Tibial nerve (tissue), 3 donors: ENCODE measurements around the gene NFATC1.

Source experiments
- POLR2A ChIP-seq, 2 donors: fragments of 450-650 bp; IDR thresholded peaks; one replicate each; pipeline ENCODE4 v1.6.1; 2017; ENCODE audit warnings: antibody characterized with exemption in 2 of 2, mild to moderate bottlenecking in 2 of 2, moderate library complexity in 2 of 2
- TF ChIP-seq, protein P1 (sequence below), 5 experiments: fragments of 200-600 bp in 3 of 5; fragments of 450-650 bp in 2 of 5; sonication (generic) in 3 of 5; IDR thresholded peaks; one replicate each; pipeline ENCODE4 v1.5.1; 2016 to 2019; ENCODE audit warnings: antibody characterized with exemption in 5 of 5, mild to moderate bottlenecking in 3 of 5, moderate library complexity in 2 of 5

DNA sequence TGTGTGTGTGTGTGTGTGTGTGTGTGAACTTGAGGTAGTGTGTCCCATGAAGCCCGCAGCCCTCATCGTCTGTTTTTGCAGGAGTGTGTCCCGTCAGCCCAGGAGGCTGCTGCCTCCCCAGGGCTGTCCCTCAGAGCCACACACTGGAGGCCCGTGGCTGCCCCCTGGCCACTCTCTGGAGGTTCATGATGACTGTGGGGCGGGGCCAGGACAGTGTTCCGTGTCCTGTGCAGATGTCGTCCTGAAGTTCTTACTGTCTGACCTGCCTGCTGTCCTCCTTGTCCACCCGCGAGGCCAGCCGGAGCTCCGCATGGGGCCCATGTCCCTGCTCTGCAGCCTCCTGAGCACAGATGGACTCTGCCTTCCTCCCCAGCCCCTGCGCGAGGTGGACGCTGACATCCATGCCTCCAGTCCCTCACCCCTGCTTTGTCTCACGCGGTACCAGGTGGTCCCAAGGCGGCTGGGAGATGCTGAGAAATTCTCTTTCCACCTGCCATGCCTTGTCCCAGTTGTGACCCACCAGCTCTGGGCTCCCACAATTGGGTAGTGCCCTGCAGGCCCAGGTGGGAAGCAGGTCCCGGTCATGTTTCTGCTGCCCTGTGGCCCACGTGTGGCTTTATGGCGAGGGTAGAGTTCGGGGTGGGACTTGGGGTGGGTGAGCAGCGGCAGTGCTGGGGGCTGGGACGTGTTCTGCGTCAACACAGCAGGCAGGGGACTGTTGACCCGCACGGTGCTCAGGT is 92.8 kb downstream of the NFATC1 start:
- TF ChIP-seq, protein P1, sequence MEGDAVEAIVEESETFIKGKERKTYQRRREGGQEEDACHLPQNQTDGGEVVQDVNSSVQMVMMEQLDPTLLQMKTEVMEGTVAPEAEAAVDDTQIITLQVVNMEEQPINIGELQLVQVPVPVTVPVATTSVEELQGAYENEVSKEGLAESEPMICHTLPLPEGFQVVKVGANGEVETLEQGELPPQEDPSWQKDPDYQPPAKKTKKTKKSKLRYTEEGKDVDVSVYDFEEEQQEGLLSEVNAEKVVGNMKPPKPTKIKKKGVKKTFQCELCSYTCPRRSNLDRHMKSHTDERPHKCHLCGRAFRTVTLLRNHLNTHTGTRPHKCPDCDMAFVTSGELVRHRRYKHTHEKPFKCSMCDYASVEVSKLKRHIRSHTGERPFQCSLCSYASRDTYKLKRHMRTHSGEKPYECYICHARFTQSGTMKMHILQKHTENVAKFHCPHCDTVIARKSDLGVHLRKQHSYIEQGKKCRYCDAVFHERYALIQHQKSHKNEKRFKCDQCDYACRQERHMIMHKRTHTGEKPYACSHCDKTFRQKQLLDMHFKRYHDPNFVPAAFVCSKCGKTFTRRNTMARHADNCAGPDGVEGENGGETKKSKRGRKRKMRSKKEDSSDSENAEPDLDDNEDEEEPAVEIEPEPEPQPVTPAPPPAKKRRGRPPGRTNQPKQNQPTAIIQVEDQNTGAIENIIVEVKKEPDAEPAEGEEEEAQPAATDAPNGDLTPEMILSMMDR (IDR thresholded peaks at IDR 0.05), result no peak
- TF ChIP-seq POLR2A (IDR thresholded peaks at IDR 0.05), result no peak
